ENCODE data around the gene ZNF207. TPM values are rescaled to one million over a fixed set of nuclear protein-coding genes. Genes with fewer than 3 reads are reported as not detected.

The ZNF207 gene
- total and polyA plus RNA-seq, 4 donors: 38.3 to 142 (median 56.8) TPM

DNA sequence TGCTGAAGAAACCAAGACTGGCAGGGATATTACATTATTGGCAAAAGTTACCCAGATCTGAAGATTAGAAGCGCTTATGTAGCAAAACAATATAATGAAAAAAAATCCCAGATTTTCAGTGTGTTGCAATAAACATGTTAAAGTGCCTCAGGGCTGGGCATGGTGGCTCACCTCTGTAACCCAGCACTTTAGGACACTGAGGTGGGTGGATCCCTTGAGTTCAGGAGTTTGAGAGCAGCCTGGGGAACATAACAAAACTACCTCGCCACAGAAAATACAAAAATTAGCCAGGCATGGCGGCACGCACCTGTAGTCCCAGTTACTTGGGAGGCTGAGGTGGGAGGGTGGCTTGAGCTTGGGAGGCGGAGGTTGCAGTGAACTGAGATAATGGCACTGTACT, 6.8 kb downstream of the ZNF207 start:
- H3K36me3 ChIP-seq (ENCODE audit: control insufficient read depth in 4 of 4, insufficient read depth in 3 of 4, low read depth in 1 of 4, low read length in 3 of 4): peaks cover 17 to 53% (median 39%) of the 10 kb centered on the region in 4 donors
- H3K27me3 ChIP-seq (ENCODE audit: control insufficient read depth in 4 of 4, insufficient read depth in 4 of 4, low read length in 3 of 4): no peaks in the 10 kb centered on the region
- no peak for TF ChIP-seq YY1 (IDR thresholded peaks at IDR 0.05)
- TF ChIP-seq GABPA (IDR thresholded peaks at IDR 0.05 in 1 of 2, conservative IDR thresholded peaks at IDR 0.05 in 1 of 2): no peak
- no peak overlapping the region for H3K9ac ChIP-seq (ENCODE audit: low read depth in 1 of 2, low read length in 2 of 2)
- no peak for DNase-seq (ENCODE audit: low spot score)
- WGBS: 94% methylated on average over 5 of the region's 5 CpGs
- no peaks in the 10 kb centered on the region for H3K9me3 ChIP-seq (ENCODE audit: control insufficient read depth in 4 of 4, low read length in 3 of 4)
- peaks cover 5 to 41% (median 14%) of the 10 kb centered on the region in 4 donors for H3K4me1 ChIP-seq (ENCODE audit: control insufficient read depth in 4 of 4, insufficient read depth in 4 of 4, low read length in 3 of 4)
- H3K4me3 ChIP-seq (ENCODE audit: low read depth in 1 of 3, low read length in 3 of 3): no peak overlapping the region
- H3K27ac ChIP-seq (ENCODE audit: low read depth in 1 of 2, low read length in 2 of 2): no peak overlapping the region

- no peak overlapping the region for H3K9ac ChIP-seq (ENCODE audit: low read depth in 1 of 2, low read length in 2 of 2)
- H3K36me3 ChIP-seq (ENCODE audit: control insufficient read depth in 4 of 4, insufficient read depth in 3 of 4, low read depth in 1 of 4, low read length in 3 of 4): peaks cover 18 to 58% (median 45%) of the 10 kb centered on the region in 4 donors
- H3K27me3 ChIP-seq (ENCODE audit: control insufficient read depth in 4 of 4, insufficient read depth in 4 of 4, low read length in 3 of 4): no peaks in the 10 kb centered on the region
- no peak for DNase-seq (ENCODE audit: low spot score)
- peaks cover 3 to 34% (median 9%) of the 10 kb centered on the region in 4 donors for H3K4me1 ChIP-seq (ENCODE audit: control insufficient read depth in 4 of 4, insufficient read depth in 4 of 4, low read length in 3 of 4)
- no peak overlapping the region for H3K27ac ChIP-seq (ENCODE audit: low read depth in 1 of 2, low read length in 2 of 2)
- 86% methylated on average over 8 of the region's 8 CpGs for WGBS
- H3K9me3 ChIP-seq (ENCODE audit: control insufficient read depth in 4 of 4, low read length in 3 of 4): no peaks in the 10 kb centered on the region
- no peak overlapping the region for H3K4me3 ChIP-seq (ENCODE audit: low read depth in 1 of 3, low read length in 3 of 3)
- TF ChIP-seq EGR1 (IDR thresholded peaks at IDR 0.05; ENCODE audit: low read depth in 2 of 2) (no peak), REST (IDR thresholded peaks at IDR 0.05) (no peak), HNF4A (conservative IDR thresholded peaks at IDR 0.05) (no peak), RAD21 (IDR thresholded peaks at IDR 0.05) (no peak)
- TF ChIP-seq, protein P1, sequence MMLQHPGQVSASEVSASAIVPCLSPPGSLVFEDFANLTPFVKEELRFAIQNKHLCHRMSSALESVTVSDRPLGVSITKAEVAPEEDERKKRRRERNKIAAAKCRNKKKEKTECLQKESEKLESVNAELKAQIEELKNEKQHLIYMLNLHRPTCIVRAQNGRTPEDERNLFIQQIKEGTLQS (IDR thresholded peaks at IDR 0.05): no peak
Measured at GRCh38 chr17:32357615-32358014, 7.7 kb downstream of the ZNF207 start.

DNA sequence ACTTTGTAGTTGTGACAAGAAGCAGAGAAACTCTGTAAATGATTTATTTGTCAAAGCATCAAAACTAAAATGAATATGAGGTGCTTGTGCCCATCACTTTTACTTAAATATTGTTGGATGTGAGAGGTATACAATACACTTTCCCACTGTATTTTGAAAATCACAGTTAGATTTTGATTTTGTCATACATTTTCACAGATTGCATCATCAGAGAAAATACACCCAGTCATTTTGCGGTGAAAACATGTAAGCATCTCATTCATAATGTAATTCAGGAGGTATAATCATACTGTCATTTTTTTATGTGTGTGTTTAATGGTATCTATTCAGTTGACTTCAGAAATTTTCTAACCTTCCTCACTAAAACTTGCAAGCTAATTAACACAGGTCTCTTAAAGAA, 11.3 kb downstream of the ZNF207 start:
- DNase-seq (ENCODE audit: low spot score): no peak
- Histone ChIP-seq H3K36me3 (ENCODE audit: control insufficient read depth in 4 of 4, insufficient read depth in 3 of 4, low read depth in 1 of 4, low read length in 3 of 4) (peaks cover 16 to 73% (median 68%) of the 10 kb centered on the region in 4 donors), H3K9me3 (ENCODE audit: control insufficient read depth in 4 of 4, low read length in 3 of 4) (no peaks in the 10 kb centered on the region), H3K27ac (ENCODE audit: low read depth in 1 of 2, low read length in 2 of 2) (no peak overlapping the region), H3K4me3 (ENCODE audit: low read depth in 1 of 3, low read length in 3 of 3) (no peak overlapping the region), H3K4me1 (ENCODE audit: control insufficient read depth in 4 of 4, insufficient read depth in 4 of 4, low read length in 3 of 4) (peaks cover 0 to 2% (median under 1%) of the 10 kb centered on the region in 4 donors), H3K9ac (ENCODE audit: low read depth in 1 of 2, low read length in 2 of 2) (no peak overlapping the region), H3K27me3 (ENCODE audit: control insufficient read depth in 4 of 4, insufficient read depth in 4 of 4, low read length in 3 of 4) (no peaks in the 10 kb centered on the region)
- 98% methylated on average over 1 of the region's 1 CpG for WGBS
- no peak for TF ChIP-seq NR2F2 (IDR thresholded peaks at IDR 0.05)
- no peak for TF ChIP-seq CTCF (IDR thresholded peaks at IDR 0.05; ENCODE audit: low read depth, low read length, missing input control)
- TF ChIP-seq ZBTB33 (IDR thresholded peaks at IDR 0.05): no peak
- no peak for TF ChIP-seq RXRA (IDR thresholded peaks at IDR 0.05)
- TF ChIP-seq JUND (IDR thresholded peaks at IDR 0.05): no peak
- TF ChIP-seq RAD21 (IDR thresholded peaks at IDR 0.05): no peak
- TF ChIP-seq, protein P2, sequence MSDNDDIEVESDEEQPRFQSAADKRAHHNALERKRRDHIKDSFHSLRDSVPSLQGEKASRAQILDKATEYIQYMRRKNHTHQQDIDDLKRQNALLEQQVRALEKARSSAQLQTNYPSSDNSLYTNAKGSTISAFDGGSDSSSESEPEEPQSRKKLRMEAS (IDR thresholded peaks at IDR 0.05): no peak
- TF ChIP-seq GABPA (IDR thresholded peaks at IDR 0.05 in 1 of 2, conservative IDR thresholded peaks at IDR 0.05 in 1 of 2): no peak
- no peak for TF ChIP-seq REST (IDR thresholded peaks at IDR 0.05)
- no peak for TF ChIP-seq SP1 (IDR thresholded peaks at IDR 0.05)
- no peak for TF ChIP-seq TAF1 (conservative IDR thresholded peaks at IDR 0.05)
- no peak for TF ChIP-seq FOXA1 (IDR thresholded peaks at IDR 0.05)
- no peak for TF ChIP-seq HNF4A (conservative IDR thresholded peaks at IDR 0.05)
- no peak for TF ChIP-seq FOXA2 (IDR thresholded peaks at IDR 0.05)
- no peak for TF ChIP-seq YY1 (IDR thresholded peaks at IDR 0.05)
